ENCODE results near the gene GON7.
"Not testable (repeated sequence)": the region's sequence is repeated elsewhere in the genome, so short reads cannot be mapped to it uniquely, and the experiment has no call there.

GON7 gene

DNA sequence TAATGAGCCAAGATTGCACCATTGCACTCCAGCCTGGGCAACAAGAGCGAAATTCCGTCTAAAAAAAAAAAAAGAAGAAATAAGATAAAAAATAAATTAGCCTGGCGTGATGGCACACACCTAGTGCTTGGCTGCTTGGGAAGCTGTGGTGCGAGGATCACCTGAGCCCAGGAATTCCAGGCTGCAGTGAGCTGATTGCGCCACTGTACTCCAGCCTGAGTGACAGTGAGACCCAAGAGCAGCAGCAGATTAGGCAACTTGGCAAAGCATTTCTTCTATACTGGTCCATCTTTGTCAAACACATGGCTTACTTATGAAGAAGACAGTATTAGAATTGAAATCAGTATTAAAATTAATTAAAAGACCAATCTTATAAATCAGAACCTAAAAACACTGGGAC, 6.3 kb downstream of the GON7 start:
- no peak for DNase-seq (ENCODE audit: low read depth, low spot score)

DNA sequence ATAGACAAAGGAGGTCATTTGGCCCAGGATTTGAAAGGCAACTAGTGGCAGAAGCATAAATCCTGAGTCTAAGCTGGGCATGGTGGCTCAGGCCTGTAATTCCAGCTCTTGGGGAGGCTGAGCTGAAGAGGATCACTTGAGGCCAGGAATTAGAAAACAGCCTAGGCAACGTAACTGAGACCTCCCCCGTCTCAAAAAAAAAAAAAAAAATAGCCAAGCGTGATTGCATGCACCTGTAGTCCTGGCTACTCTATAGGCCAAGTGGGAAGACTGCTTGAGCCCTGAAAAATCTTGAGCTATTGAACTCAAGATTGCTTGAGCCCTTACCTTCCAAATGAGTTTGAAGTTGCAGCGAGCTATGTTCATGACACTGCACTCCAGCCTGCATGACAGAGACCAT, 7.8 kb downstream of the GON7 start:
- no peak for DNase-seq (ENCODE audit: low read depth, low spot score)

DNA sequence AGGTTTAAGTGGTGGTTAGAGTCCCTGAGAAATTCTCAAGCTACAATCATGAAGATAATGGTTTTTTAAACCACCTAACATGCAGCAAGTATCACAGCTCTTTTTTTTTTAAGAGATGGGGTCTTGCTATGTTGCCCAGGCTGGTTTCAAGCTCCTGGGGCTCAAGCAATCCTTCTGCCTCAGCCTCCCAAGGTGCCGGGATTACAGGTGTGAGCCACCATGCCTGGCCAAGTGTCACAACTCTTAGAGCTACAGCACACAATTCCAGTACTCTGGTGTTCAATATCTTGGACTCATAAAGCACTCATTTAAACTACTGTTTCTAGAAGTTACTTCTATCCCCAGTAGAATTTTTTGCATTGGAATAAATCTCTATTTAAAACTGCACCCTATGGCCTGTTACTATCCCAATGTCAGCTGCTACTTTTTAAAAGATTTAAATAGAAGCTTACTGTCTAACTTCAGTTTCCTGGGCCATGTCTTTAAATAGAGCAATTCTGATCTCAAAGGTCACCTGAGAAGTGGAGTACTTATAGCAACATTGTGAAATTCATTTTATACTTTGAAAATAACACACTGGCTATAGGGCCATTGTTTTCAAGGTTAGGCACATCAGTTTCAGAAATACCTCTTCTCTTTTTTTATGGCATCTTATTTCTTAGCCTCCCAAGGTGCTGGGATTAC, 11.4 kb downstream of the GON7 start:
- DNase-seq (ENCODE audit: low read depth, low spot score): no peak

DNA sequence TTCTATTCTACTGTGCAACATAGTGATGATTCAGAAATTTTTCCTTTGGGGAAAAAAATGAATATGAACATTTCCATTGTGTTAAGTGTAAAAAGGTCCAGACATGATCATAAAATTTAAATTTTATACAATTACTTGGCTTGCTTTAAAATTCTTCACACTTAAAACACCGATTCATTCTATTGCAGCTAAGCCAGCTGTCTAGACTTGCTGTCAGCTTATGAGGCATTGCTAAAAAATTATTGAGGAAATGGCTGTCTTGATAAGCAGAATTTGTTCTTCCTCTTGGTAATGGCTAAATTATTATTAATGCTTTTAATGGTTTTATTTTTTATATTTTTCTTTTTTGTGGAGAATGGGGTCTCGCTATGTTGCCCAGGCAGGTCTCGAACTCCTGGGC, 19.9 kb downstream of the GON7 start:
- DNase-seq (ENCODE audit: low read depth, low spot score): no peak

DNA sequence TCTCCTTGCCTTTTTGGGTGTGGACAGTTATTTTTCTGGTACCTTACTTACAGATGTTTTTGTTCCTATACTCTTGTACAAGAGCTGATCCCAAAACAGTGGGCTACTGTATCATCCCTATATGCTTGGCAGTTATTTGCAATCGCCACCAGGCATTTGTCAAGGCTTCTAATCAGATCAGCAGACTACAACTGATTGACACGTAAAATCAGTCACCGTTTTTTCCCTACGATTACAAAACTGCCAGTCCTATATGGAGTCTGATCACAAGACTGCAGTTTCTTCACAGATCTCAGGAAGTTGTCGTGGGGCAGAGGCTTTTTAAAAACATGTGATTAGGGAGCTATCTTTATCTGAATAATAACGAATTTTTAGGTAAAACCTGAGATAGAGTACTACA, 20.4 kb downstream of the GON7 start:
- DNase-seq (ENCODE audit: low read depth, low spot score): no peak

DNA sequence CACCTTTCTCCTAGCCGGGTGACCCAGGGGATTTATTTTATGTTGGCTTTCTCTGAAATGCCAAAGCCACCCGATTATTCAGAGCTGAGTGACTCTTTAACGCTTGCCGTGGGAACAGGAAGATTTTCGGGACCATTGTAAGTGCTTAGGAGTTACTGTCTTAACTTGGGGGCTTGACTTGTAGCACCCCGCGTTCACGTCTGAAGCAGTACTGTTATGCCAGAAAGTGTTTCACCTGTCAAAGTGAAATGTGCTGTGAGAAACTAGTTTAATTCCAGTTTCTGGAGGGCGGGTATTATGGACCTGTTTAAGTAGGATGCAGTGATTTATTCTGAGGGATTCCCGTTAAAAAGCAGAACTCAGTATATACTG, 21.5 kb downstream of the GON7 start:
- no peak for DNase-seq (ENCODE audit: low read depth, low spot score)

DNA sequence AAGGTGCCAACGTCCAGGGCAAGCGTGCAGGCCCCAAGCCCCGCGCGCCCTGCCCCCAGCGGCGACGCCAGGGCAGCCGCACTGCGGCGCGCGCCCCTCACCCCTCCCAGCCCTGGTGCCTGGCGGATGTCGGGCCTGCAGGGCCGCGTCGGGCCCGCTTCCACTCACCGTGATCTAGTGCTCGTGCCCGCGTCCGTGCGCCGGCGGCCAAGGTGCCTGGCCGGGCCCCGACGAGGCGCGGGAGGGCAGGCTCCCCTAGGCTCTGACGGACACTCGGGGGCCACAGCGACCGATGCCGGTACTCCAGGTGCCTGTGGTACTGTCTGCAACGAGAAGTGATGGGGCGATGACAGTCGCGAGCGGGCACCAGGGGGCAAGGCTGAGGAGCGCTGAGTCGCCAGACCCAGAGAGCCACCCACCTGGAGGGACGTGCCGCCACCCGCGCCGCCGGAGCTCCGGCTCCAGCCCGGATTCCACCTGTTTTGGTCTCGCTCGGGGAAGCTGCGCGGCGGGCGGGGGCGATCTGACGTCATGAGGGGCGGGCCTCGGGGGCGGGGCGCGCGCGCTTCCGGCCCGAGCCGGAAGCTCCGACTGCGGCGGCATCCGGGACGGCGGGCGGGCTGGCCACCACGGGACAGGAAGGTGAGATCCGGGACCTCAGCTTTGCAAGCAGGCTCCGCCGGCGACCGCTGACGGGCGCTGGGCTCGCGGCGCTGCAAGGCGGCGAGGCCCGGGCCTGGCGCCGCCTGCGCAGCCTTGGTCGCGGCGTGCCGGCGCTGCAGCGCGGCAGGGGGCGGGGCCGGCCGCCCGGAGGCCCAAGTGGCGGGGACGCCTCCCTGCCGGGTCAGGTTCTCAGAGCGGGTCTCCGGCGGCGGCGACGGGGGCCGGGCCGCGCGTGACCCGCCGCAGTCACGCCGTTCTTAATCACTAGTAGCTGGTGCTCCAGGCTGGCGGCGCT, 22.2 kb downstream of the GON7 start, which contains the start of the genes LYSET and MOAP1:
LYSET (plus strand) TSS at position 927 of the 958 bp plus-strand sequence. CDS start 89 bp downstream, outside the sequence.
MOAP1 (minus strand) TSS at position 507 of the 958 bp plus-strand sequence. CDS start 655 bp downstream, outside the sequence.
- DNase-seq (ENCODE audit: low read depth, low spot score): no peak

DNA sequence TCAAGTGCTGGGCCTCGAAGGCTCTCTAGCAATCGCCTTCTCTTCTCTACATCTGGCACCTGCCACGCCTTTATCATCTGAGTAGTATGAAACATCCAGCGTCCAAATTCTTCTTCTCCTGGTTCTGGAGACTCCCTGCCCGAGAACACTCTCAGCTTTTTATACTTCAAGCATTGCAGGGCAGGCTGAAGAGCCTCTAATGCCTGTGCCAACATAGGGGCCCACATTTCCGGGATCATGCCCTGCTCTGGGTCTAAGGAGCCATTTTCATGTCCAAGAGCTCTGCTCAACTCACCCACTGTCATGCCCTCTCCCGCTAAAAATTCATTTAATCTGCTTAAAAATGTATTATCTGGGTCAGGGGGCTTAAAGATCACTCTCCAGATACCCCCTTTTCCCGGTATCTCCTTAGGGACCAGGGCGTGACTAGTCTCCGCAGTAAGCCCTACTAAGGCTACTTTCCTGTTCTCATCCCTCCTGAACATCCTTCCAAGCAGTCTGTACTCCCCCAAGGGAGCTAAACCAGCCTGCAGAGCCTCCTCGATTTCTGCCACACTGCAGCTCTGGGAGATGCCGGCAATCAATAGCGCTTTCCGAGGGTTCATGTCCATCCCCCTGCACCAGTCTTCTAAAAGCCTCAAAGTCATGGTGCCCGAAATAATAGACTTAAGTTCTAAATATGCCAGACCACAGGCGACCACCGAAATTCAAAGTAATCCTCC, 23.1 kb downstream of the GON7 start:
- no peak for DNase-seq (ENCODE audit: low read depth, low spot score)

DNA sequence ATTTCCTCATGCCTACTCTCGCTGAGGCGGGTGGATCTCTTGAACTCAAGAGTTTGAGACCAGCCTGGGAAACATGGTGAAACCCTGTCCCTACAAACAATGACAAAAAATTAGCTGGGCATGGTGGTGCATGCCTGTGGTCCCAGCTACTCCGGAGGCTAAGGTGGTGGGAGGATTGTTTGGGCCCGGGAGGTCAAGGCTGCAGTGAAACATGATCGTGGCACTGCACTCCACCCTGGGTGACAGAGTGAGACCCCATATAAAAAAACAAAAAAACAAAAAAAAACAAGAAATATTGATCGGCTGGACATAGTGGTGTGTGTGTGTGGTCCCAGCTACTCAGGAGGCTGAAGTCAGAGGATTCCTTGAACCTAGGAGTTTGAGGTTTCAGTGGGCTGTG, 31.4 kb downstream of the GON7 start:
- no peak for DNase-seq (ENCODE audit: low read depth, low spot score)

DNA sequence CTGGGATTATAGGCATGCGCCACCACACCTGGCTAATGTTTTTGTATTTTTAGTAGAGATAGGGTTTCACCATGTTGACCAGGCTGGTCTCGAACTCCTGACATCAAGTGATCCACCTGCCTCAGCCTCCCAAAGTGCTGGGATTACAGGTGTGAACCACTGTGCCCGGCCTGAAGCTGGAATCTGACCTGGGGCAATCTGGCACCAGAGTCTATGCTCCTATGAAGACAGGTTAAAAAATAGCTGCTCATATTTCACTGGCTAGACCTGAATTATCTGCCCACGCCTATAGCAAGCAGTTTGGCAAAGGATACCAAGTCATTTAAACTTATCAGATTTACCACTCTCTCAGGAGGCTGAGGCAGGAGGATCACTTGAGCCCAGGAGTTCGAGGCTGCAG, 32.1 kb downstream of the GON7 start:
- not testable (repeated sequence) for DNase-seq (ENCODE audit: low read depth, low spot score)

DNA sequence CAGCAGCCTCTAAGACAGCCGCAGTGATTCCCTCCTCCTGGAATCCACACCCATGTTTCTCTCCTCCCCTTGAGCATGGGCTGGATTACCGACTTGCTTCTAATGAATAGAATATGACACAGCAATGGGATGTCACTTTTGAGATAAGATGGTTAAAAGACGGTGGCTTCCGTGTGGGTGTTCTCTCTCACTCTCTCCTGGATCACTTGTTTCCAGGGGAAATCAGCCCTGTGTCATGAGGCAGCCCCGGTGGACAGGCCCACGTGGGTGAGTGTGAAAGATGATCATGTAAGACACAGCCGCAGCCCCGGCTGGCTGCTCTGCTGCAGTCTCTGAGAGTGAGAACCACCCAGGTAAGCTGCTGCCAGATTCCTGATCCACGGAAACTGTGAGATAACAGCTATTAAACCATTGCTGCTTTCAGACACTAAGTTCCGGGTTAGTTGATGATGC, 32.9 kb downstream of the GON7 start:
- no peak for DNase-seq (ENCODE audit: low read depth, low spot score)

DNA sequence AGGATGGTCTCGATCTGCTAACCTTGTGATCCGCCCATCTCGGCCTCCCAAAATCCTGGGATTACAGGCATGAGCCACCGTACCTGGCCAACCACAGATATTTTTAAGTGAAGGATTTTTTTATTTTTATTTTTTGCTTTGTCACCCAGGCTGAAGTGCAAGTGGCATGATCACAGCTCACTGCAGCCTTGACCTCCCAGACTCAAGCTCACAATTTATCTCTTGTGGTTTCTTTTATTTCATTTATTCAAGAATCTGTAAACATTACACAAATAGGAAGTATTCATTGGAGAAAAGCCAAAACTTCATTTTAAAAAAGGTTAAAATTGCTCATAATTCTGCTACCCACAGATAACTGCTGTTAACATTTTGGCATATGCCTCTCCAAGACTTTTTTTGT, 35.5 kb downstream of the GON7 start:
- DNase-seq (ENCODE audit: low read depth, low spot score): no peak

DNA sequence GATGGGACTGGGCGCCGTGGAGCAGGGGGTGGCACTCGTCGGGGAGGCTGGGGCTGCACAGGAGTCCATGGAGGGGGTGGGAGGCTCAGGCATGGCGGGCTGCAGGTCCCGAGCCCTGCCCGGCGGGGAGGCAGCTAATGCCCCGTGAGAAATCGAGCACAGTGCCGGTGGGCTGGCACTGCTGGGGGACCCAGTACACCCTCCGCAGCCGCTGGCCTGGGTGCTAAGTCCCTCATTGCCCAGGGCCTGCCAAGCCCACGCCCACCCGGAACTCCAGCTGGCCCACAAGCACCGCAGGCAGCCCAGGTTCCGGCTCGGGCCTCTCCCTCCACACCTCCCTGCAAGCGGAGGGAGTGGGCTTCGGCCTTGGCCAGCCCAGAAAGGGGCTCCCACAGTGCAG, 36.7 kb downstream of the GON7 start:
- not testable (repeated sequence) for DNase-seq (ENCODE audit: low read depth, low spot score)

DNA sequence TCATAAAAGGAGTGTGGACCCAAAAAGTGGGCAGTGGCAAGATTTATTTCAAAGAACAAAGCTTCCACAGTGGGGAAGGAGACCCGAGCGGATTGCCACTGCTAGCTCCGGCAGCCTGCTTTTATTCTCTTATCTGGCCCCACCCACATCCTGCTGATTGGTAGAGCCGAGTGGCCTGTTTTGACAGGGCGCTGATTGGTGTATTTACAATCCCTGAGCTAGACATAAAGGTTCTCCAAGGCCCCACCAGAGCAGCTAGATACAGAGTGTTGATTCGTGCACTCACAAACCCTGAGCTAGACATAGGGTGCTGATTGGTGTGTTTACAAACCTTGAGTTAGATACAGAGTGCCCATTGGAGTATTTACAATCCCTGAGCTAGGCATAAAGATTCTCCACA, 37.2 kb downstream of the GON7 start:
- DNase-seq (ENCODE audit: low read depth, low spot score): not testable (repeated sequence)

DNA sequence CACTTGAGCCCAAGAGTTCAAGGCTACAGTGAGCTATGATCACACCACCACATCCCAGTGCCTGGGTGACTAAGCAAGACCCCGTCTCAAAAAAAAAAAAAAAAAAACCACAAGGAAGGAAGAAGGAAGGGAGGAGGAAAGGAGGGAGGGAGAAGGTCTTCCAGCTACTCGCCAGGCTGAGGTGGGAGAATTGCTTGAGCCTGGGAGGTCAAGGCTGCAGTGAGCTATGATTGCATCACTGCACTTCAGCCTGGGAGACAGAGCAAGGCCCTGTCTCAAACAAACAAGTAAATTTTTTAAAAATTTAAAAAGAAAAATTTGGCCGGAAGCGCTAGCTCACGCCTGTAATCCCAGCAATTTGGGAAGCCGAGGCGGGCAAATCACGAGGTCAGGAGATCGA, 38.3 kb downstream of the GON7 start:
- not testable (repeated sequence) for DNase-seq (ENCODE audit: low read depth, low spot score)

DNA sequence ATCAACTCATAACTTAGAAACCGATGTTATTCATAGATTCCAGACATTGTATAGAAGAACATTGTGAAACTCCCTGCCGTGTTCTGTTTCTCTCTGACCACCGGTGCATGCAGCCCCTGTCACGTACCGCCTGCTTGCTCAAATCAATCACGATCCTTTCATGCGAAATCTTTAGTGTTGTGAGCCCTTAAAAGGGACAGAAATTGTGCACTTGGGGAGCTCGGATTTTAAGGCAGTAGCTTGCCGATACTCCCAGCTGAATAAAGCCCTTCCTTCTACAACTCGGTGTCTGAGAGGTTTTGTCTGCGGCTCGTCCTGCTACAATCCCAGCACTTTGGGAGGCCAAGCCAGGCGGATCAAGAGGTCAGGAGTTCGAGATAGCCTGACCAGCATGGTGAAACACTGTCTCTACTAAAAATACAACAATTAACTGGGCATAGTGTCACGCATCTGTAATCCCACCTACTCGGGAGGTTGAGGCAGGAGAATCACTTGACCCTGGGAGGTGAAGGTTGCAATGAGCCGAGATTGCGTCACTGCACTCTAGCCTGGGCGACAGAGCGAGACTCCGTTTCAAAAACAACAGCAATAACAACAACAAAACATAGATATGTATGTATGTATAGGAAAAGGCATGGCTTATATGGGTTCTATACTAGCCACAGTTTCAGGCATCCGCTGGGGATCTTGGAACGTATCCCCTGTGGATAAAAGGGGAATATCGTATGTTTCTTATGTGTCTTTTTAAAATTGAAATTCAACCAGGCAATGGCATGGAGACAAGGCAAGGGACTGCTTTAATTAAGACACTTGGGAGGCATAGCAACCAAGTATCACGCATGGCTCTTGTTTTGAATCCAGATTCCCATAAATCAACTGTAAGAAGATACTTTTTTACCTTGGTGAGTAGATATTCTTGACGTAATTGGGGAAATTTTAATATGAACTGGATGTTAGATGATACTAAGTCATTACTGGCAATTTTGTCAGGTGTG, 41.3 kb downstream of the GON7 start:
- DNase-seq (ENCODE audit: low read depth, low spot score): not testable (repeated sequence)

DNA sequence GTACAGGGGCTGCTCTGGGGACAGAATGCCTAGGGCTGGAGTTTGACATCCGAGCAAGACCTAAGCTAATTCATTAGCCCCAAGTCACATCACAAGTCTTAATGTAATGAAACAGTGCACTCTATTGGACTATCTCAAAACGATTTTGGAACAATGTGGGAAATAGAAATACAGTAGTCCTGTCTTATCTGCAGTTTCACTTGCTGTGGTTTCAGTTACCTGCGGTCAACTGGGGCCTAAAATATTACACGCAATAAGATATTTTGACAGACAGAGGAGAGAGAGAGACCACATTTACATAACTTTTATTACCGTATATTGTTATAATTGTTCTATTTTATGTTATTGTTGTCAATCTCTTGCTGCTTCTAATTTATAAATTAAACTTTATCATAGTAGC, 43.3 kb downstream of the GON7 start:
- DNase-seq (ENCODE audit: low read depth, low spot score): no peak

DNA sequence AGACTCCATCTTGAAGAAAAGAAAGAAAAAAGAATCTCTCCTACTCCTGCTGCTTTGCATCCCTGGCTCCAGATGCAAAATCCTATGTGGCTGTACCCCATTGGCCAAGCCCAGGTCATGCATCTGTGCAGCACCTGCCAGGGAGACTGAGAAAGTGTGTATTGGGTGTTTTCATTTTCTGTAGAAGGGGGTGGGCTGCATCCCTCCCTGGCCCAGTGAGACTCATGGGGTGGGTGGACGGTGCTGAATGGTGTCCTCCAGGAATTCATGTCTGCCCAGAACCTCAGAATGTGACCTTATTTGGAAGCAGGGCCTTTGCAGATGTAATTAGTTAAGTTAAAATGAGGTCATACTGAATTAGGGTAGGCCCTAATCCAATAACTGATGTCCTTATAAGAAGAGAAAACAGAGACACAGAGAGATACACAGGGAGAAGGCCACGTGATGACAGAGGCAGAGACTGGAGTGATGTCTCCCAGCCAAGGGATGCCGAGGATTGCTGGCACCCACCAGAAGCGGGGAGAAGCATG, 45.4 kb downstream of the GON7 start:
- DNase-seq (ENCODE audit: low read depth, low spot score): no peak

DNA sequence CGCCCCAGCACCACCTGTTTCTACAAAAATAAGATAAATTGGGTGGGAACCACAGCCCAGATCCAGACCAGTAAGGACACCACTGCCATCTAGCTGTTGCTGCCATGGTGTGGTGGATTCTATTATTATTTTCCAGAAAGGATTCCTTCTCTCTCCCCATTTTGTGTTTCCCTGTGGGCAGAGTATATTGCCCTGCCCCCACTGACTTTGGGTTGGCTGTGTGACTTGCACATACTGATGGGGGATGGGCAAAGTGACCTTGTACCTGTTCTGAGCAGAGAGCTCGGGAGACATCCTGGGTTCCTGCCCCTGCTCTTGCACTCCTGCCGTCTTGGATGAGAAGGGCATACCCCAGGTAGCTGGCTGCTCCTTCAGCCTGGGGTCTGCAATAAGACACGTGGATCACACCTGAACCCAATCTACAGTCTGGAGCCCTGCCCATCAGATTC, 46.5 kb downstream of the GON7 start:
- no peak for DNase-seq (ENCODE audit: low read depth, low spot score)

DNA sequence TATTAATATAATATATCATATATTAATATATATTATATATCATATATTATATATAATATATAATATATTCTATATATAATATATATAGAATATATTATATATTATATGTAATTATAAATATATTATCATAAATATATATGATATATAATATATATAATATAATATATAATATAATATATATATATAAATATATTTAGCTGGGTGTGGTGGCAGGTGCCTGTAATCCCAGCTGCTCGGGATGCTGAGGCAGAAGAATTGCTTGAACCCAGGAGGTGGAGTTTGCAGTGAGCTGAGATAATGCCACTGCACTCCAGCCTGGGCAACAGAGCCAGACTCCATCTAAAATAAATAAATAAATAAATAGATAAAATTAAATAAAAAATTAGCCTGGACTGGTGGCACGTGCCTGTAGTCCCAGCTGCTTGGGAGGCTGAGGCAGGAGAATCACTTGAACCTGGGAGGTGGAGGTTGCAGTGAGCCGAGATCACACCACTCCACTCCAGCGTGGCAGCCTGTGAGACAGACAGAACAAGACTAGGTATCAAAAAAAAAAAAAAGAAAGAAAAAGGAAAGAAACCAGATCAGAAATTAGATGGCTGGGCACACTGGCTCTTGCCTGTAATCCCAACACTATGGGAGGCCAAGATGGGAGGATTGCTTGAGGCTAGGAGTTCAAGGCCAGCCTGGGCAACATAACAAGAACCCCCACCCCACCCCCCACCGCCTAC, 47.1 kb downstream of the GON7 start:
- not testable (repeated sequence) for DNase-seq (ENCODE audit: low read depth, low spot score)
